ENCODE results near the gene GPATCH4.
A peak's percentile ranks its signal among the peaks of the same experiment; 100 is the strongest.

- TF ChIP-seq TCF7L2 (IDR thresholded peaks at IDR 0.05; ENCODE audit: low read depth, low read length), result 0 out of 2 replicates have a peak, but pooled peaks have one; percentile 25
- no peak for TF ChIP-seq CTCF (IDR thresholded peaks at IDR 0.05)
Observed at GRCh38 chr1:156591432-156592157, 9.7 kb downstream of the GPATCH4 start, which contains the start of gene NAXE.

Measured in Panc1 (cell line).